ENCODE results near the gene LIM2. TPM values are rescaled to one million over a fixed set of nuclear protein-coding genes. Genes with fewer than 3 reads are reported as not detected.

The LIM2 gene
- total RNA-seq, 2 experiments from 2014 or later: 0.36 to 0.64 TPM

GRCh38 chr19:51337141-51337860, 50.5 kb downstream of the LIM2 start:
- no peak overlapping the region for H3K4me3 Mint-ChIP-seq
- DNase-seq: no peak
- H3K27ac Mint-ChIP-seq: no peak overlapping the region
- peaks cover 15% of the 10 kb centered on the region for H3K4me1 Mint-ChIP-seq (ENCODE audit: low read depth)
- H3K36me3 Mint-ChIP-seq: no peaks in the 10 kb centered on the region
- ChIA-PET POLR2A (interaction anchor here (0.8 kb wide), 1 partner anchor 59 kb away, joined by 3 read pairs; no protein-coding TSS in a partner anchor), CTCF (interaction anchor here (0.7 to 2.8 kb wide), 14 partner anchors 12 to 324 kb away, joined by 3 to 30 read pairs (median 4); no protein-coding TSS in a partner anchor)
- H3K27me3 Mint-ChIP-seq: no peaks in the 10 kb centered on the region
- no peaks in the 10 kb centered on the region for H3K9me3 Mint-ChIP-seq
- intact Hi-C loops (cut with micrococcal nuclease): no loop called here

GRCh38 chr19:51333836-51334460, 53.8 kb downstream of the LIM2 start:
- no peak for DNase-seq
- intact Hi-C loops (cut with micrococcal nuclease): no loop called here
- peaks cover 15% of the 10 kb centered on the region for H3K27me3 Mint-ChIP-seq
- no peak overlapping the region for H3K4me3 Mint-ChIP-seq
- H3K36me3 Mint-ChIP-seq: peaks cover 2% of the 10 kb centered on the region
- POLR2A ChIA-PET: no interaction called here
- no peaks in the 10 kb centered on the region for H3K9me3 Mint-ChIP-seq
- CTCF ChIA-PET: no interaction called here
- peaks cover 5% of the 10 kb centered on the region for H3K4me1 Mint-ChIP-seq (ENCODE audit: low read depth)
- no peak overlapping the region for H3K27ac Mint-ChIP-seq

DNA sequence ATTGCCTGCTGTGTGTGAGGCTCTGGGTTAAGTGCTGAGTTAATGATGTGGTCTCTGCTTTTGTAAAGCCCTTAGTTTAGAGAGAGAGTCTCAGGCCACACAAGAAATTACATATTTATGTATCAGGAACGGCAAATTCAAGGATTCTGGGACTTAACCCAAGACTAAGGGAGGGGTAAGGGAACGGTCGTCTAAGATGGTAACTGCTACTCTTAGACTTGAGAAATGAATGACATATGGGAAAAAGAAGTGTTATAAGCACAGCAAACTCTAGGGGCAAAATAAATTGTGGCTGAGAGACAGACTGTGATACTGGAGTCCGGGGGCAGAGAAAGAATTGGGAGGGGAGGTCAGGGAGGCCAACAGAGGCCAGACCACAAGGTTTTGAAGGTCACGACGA, 56.1 kb downstream of the LIM2 start:
- peaks cover 25% of the 10 kb centered on the region for H3K27me3 Mint-ChIP-seq
- H3K4me3 Mint-ChIP-seq: no peak overlapping the region
- POLR2A ChIA-PET: no interaction called here
- CTCF ChIA-PET: no interaction called here
- no peak overlapping the region for H3K27ac Mint-ChIP-seq
- H3K36me3 Mint-ChIP-seq: peaks cover 2% of the 10 kb centered on the region
- intact Hi-C loops (cut with micrococcal nuclease): no loop called here
- H3K4me1 Mint-ChIP-seq (ENCODE audit: low read depth): peaks cover 5% of the 10 kb centered on the region
- no peaks in the 10 kb centered on the region for H3K9me3 Mint-ChIP-seq
- no peak for DNase-seq

DNA sequence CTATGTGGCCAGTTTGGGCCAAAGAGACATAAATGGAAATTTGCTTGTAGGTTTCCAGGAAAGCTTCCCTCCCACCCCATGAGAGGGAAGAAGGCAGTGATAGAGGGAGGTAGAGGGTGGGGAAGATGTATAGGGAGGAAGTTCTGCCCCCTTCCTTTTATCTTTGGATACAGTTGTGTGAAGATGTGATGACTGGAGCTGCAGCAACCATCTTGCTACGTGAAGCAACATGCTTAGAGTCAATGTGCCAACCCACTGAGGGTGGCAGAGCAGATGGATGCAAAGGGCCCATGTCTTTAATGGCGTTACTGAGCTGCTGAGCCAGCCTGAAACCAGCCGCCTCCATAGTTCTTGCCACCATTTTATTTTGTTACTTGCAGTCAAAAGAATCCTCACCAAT, 56.6 kb downstream of the LIM2 start:
- H3K4me3 Mint-ChIP-seq: no peak overlapping the region
- peaks cover 2% of the 10 kb centered on the region for H3K36me3 Mint-ChIP-seq
- CTCF ChIA-PET: no interaction called here
- no peak for DNase-seq
- no peak overlapping the region for H3K27ac Mint-ChIP-seq
- intact Hi-C loops (cut with micrococcal nuclease): no loop called here
- POLR2A ChIA-PET: no interaction called here
- peaks cover 29% of the 10 kb centered on the region for H3K27me3 Mint-ChIP-seq
- H3K9me3 Mint-ChIP-seq: no peaks in the 10 kb centered on the region
- H3K4me1 Mint-ChIP-seq (ENCODE audit: low read depth): peaks cover 5% of the 10 kb centered on the region

GRCh38 chr19:51330366-51330765, 57.4 kb downstream of the LIM2 start:
- Mint-ChIP-seq H3K27ac (no peak overlapping the region), H3K4me1 (ENCODE audit: low read depth) (peaks cover 7% of the 10 kb centered on the region), H3K9me3 (no peaks in the 10 kb centered on the region), H3K4me3 (no peak overlapping the region), H3K27me3 (peaks cover 38% of the 10 kb centered on the region), H3K36me3 (peaks cover 2% of the 10 kb centered on the region)
- CTCF ChIA-PET: no interaction called here
- intact Hi-C loops (cut with micrococcal nuclease): no loop called here
- POLR2A ChIA-PET: no interaction called here
- DNase-seq: no peak

Other genes starting within 250 kb of the LIM2 start
- gene SIGLEC7, start 245.7 kb downstream of the LIM2 start, total RNA-seq: not detected
- under 1 TPM; 0.43 to 0.65 TPM for gene CD33, start 162.9 kb downstream of the LIM2 start, total RNA-seq
- not detected for gene SIGLECL1, start 136.9 kb downstream of the LIM2 start, total RNA-seq
- gene IGLON5, start 76.3 kb downstream of the LIM2 start, total RNA-seq: under 1 TPM; 0.07 to 0.24 TPM
- gene VSIG10L, start 45.8 kb downstream of the LIM2 start, total RNA-seq: 1 to 10 TPM; 3.2 to 3.5 TPM
- gene ETFB, start 21.6 kb downstream of the LIM2 start, total RNA-seq: 100 to 1,000 TPM; 190 to 193 TPM
- gene CLDND2, start 19.0 kb downstream of the LIM2 start, total RNA-seq: 1 to 10 TPM; 2.8 to 4.8 TPM
- 100 to 1,000 TPM; 140 to 149 TPM for gene NKG7, start 15.3 kb downstream of the LIM2 start, total RNA-seq
- not detected for gene C19orf84, start 2.6 kb upstream of the LIM2 start, total RNA-seq
- under 1 TPM; 0.19 to 0.26 TPM for gene SIGLEC10, start 29.7 kb upstream of the LIM2 start, total RNA-seq
- gene SIGLEC8, start 70.5 kb upstream of the LIM2 start, total RNA-seq: not detected
- not detected for gene CEACAM18, start 90.6 kb upstream of the LIM2 start, total RNA-seq
- gene SIGLEC12, start 113.8 kb upstream of the LIM2 start, total RNA-seq: under 1 TPM; 0.22 to 0.24 TPM
- gene SIGLEC6, start 143.7 kb upstream of the LIM2 start, total RNA-seq: not detected
- 1 to 10 TPM; 7.1 to 7.9 TPM for gene ZNF175, start 183.3 kb upstream of the LIM2 start, total RNA-seq
- not detected for gene SIGLEC5, start 242.4 kb upstream of the LIM2 start, total RNA-seq